Measurements from ENCODE around the gene C1orf94.

Gene C1orf94

GRCh38 chr1:34176830-34177603 lies at the start of gene C1orf94:
Gene C1orf94 (plus strand): TSS chr1:34176907. CDS start chr1:34177790, 883 bp downstream.
- no peak for DNase-seq

- DNase-seq = no peak
Measured at GRCh38 chr1:34127006-34128000, 49.4 kb upstream of the C1orf94 start.

GRCh38 chr1:34128186-34128889 lies 48.4 kb upstream of the C1orf94 start:
- DNase-seq = no peak

- DNase-seq = no peak
Measured at GRCh38 chr1:34129630-34130029, 47.1 kb upstream of the C1orf94 start.

GRCh38 chr1:34130306-34130705 lies 46.4 kb upstream of the C1orf94 start:
- DNase-seq = no peak

GRCh38 chr1:34131396-34132160 lies 45.1 kb upstream of the C1orf94 start:
- DNase-seq = no peak

- DNase-seq = no peak
Measured at GRCh38 chr1:34132161-34132420, 44.6 kb upstream of the C1orf94 start.

- no peak for DNase-seq
Measured at GRCh38 chr1:34137411-34137810, 39.3 kb upstream of the C1orf94 start.

- no peak for DNase-seq
Measured at GRCh38 chr1:34140011-34140676, 36.6 kb upstream of the C1orf94 start.

- DNase-seq = no peak
Measured at GRCh38 chr1:34143975-34144374, 32.7 kb upstream of the C1orf94 start.

GRCh38 chr1:34144766-34145165 lies 31.9 kb upstream of the C1orf94 start:
- DNase-seq = no peak

GRCh38 chr1:34147301-34147700 lies 29.4 kb upstream of the C1orf94 start:
- no peak for DNase-seq

GRCh38 chr1:34149501-34149900 lies 27.2 kb upstream of the C1orf94 start:
- DNase-seq = no peak

GRCh38 chr1:34153246-34153645 lies 23.5 kb upstream of the C1orf94 start:
- DNase-seq = no peak

GRCh38 chr1:34155860-34156259 lies 20.8 kb upstream of the C1orf94 start:
- no peak for DNase-seq

GRCh38 chr1:34156739-34157138 lies 20.0 kb upstream of the C1orf94 start:
- no peak for DNase-seq

GRCh38 chr1:34162852-34163766 lies 13.6 kb upstream of the C1orf94 start:
- DNase-seq = no peak

GRCh38 chr1:34163792-34164731 lies 12.6 kb upstream of the C1orf94 start:
- no peak for DNase-seq

GRCh38 chr1:34164771-34165391 lies 11.8 kb upstream of the C1orf94 start, which contains the start of gene CSMD2:
Gene CSMD2 (minus strand): TSS chr1:34165230. CDS start chr1:34165097, 133 bp downstream.
- DNase-seq = no peak
